SU-DHL-6 (cell line): ENCODE data around the gene RARB.

Experiments used
- H2AFZ ChIP-seq: fragments of 200-600 bp; sonication (generic); 2 replicates; pipeline ENCODE4 v1.6.1; 2014; ENCODE audit warnings: low read depth, mild to moderate bottlenecking, moderate library complexity, mixed read lengths, antibody characterized with exemption, low read length; ENCODE audit not compliant: severe bottlenecking
- H3F3A ChIP-seq: fragments of 200-600 bp; shearing (Covaris generic); 2 replicates; pipeline ENCODE4 v1.6.0; 2016; ENCODE audit warnings: antibody characterized with exemption, mild to moderate bottlenecking; ENCODE audit not compliant: insufficient read depth
- H3K27ac ChIP-seq: fragments of 200-600 bp; sonication (generic); 2 replicates; pipeline ENCODE4 v1.5.1; 2016; ENCODE audit warnings: low read depth, mild to moderate bottlenecking, low read length, moderate library complexity, mixed read lengths
- H3K27me3 ChIP-seq: fragments of 200-600 bp; sonication (generic), shearing (Covaris generic); 2 replicates; pipeline ENCODE4 v1.6.0; 2014; ENCODE audit warnings: mild to moderate bottlenecking, low read length
- H3K36me3 ChIP-seq: fragments of 200-600 bp; sonication (generic); 2 replicates; pipeline ENCODE4 v1.6.1; 2014; ENCODE audit warnings: mild to moderate bottlenecking, low read length, mixed read lengths
- H3K4me2 ChIP-seq: fragments of 300-600, 200-600 bp; shearing (Covaris generic), sonication (generic); 2 replicates; pipeline ENCODE4 v1.6.0; 2014; ENCODE audit warnings: low read length, low read depth, mild to moderate bottlenecking; ENCODE audit not compliant: poor library complexity, severe bottlenecking
- H3K4me3 ChIP-seq: fragments of 200-600 bp; sonication (generic); 2 replicates; pipeline ENCODE4 v1.5.1; 2014; ENCODE audit warnings: antibody characterized with exemption, low read length, mild to moderate bottlenecking, mixed read lengths; ENCODE audit not compliant: insufficient read depth, poor library complexity, severe bottlenecking
- H3K79me2 ChIP-seq: fragments of 200-600 bp; sonication (generic); 2 replicates; pipeline ENCODE4 v1.6.1; 2014; ENCODE audit warnings: mild to moderate bottlenecking, low read length, moderate library complexity; ENCODE audit not compliant: insufficient read depth
- H3K9ac ChIP-seq: fragments of 200-600 bp; sonication (generic); 2 replicates; pipeline ENCODE4 v1.7.0; 2014; ENCODE audit warnings: mild to moderate bottlenecking, low read length
- H3K9me2 ChIP-seq: fragments of 200-600 bp; sonication (generic); replicated peaks from 2 replicates; pipeline ENCODE4 v1.6.1; 2014; ENCODE audit warnings: low read length; ENCODE audit not compliant: insufficient read depth
- H3K9me3 ChIP-seq: fragments of 200-600 bp; sonication (generic); 2 replicates; pipeline ENCODE4 v1.6.1; 2014; ENCODE audit warnings: low read length, mixed read lengths; ENCODE audit not compliant: insufficient read depth
- H4K20me1 ChIP-seq: fragments of 200-600 bp; sonication (generic); 2 replicates; pipeline ENCODE4 v1.6.1; 2014; ENCODE audit warnings: low read depth, mild to moderate bottlenecking, antibody characterized with exemption, low read length, moderate library complexity, mixed read lengths
- CTCF ChIP-seq: fragments of 200-600 bp; sonication (generic); IDR thresholded peaks from one replicate; pipeline ENCODE4 v1.5.1; 2017; ENCODE audit warnings: antibody characterized with exemption, mild to moderate bottlenecking, low read length, moderate library complexity; ENCODE audit not compliant: insufficient read depth, poor library complexity, severe bottlenecking
- EZH2phosphoT487 ChIP-seq: fragments of 200-600 bp; sonication (generic), shearing (Covaris generic); conservative IDR thresholded peaks from 2 replicates; pipeline ENCODE4 v1.6.1; 2018; ENCODE audit warnings: mild to moderate bottlenecking, antibody characterized with exemption, low read length, moderate library complexity, mixed read lengths

RARB gene

DNA sequence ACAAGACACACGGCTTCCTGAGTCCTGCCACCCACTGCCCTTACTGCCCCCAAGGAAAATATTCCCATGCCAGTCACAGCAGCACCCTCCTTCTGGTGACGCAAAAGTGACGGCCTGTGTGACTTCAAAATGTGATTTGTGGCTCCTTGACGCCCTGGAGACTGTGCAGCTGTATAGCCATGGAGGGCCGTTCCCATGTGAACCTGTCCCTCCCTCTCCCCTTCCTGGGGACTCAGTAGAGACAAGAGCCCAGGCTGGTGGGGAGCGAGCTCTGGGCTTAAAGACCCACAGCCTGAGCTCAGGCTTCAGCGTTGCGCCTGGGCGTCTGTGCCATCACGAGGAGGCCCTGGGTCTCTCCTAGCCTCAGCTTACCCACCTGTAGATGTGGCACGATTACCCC lies 158.5 kb downstream of the RARB start:
- Histone ChIP-seq H3K27me3 (no peaks in the 10 kb centered on the region), H3K4me2 (no peak overlapping the region), H3K27ac (no peak overlapping the region), H3K79me2 (no peaks in the 10 kb centered on the region), H3K9me2 (no peaks in the 10 kb centered on the region), H3K4me3 (no peak overlapping the region), H3K9ac (no peak overlapping the region), H3K9me3 (no peaks in the 10 kb centered on the region), H2AFZ (no peak overlapping the region), H3F3A (no peaks in the 10 kb centered on the region), H3K36me3 (no peaks in the 10 kb centered on the region), H4K20me1 (no peaks in the 10 kb centered on the region)
- TF ChIP-seq CTCF (no peak), EZH2phosphoT487 (no peak)

GRCh38 chr3:25587094-25587493 lies 159.0 kb downstream of the RARB start:
- no peak overlapping the region for H3K27ac ChIP-seq
- TF ChIP-seq CTCF (no peak), EZH2phosphoT487 (no peak)

GRCh38 chr3:25587526-25587925 lies 159.5 kb downstream of the RARB start:
- Histone ChIP-seq H3F3A (no peaks in the 10 kb centered on the region), H4K20me1 (no peaks in the 10 kb centered on the region), H3K4me3 (no peak overlapping the region), H2AFZ (no peak overlapping the region), H3K9ac (no peak overlapping the region), H3K9me2 (no peaks in the 10 kb centered on the region), H3K4me2 (no peak overlapping the region), H3K27ac (no peak overlapping the region), H3K27me3 (no peaks in the 10 kb centered on the region), H3K9me3 (no peaks in the 10 kb centered on the region), H3K79me2 (no peaks in the 10 kb centered on the region), H3K36me3 (no peaks in the 10 kb centered on the region)
- TF ChIP-seq CTCF, result no peak
- TF ChIP-seq EZH2phosphoT487, result no peak

More at GRCh38 chr3:25587094-25587493, 159.0 kb downstream of the RARB start:
- no peaks in the 10 kb centered on the region for H3K27me3 ChIP-seq
- no peaks in the 10 kb centered on the region for H4K20me1 ChIP-seq
- H3K9me3 ChIP-seq, result no peaks in the 10 kb centered on the region
- H3K4me3 ChIP-seq, result no peak overlapping the region
- H3K36me3 ChIP-seq, result no peaks in the 10 kb centered on the region
- no peaks in the 10 kb centered on the region for H3K9me2 ChIP-seq
- no peak overlapping the region for H3K4me2 ChIP-seq
- no peaks in the 10 kb centered on the region for H3K79me2 ChIP-seq
- no peaks in the 10 kb centered on the region for H3F3A ChIP-seq
- no peak overlapping the region for H3K9ac ChIP-seq
- H2AFZ ChIP-seq, result no peak overlapping the region

DNA sequence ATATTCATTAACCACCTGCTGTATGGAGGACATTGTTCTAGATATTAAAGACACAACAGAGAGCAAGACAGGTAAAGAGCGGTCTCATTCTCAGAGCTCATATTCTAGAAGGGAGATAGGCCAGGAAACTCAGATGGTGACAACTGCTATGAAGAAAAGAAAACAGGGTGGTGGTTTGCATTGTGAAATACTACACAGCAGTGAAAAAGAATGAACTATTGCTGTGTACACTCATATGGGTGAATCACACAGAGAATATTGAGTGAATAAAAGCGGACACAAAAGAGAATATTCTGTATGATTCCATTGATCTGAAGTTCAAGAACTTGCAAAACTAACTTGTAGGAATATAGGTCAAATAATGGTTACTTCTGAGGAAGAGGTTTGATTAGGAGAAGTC lies 159.9 kb downstream of the RARB start:
- Histone ChIP-seq H3K27me3 (no peaks in the 10 kb centered on the region), H3K4me3 (no peak overlapping the region), H3K9me3 (no peaks in the 10 kb centered on the region), H4K20me1 (no peaks in the 10 kb centered on the region), H3K27ac (no peak overlapping the region), H3K9me2 (no peaks in the 10 kb centered on the region), H3K9ac (no peak overlapping the region), H3F3A (no peaks in the 10 kb centered on the region), H3K36me3 (no peaks in the 10 kb centered on the region), H3K4me2 (no peak overlapping the region), H2AFZ (no peak overlapping the region), H3K79me2 (no peaks in the 10 kb centered on the region)
- TF ChIP-seq CTCF, result no peak
- no peak for TF ChIP-seq EZH2phosphoT487
